Hepatocyte (in vitro differentiated cells): Measurements from ENCODE around the gene TXLNG. TPM values are rescaled to one million over a fixed set of nuclear protein-coding genes. Genes with fewer than 3 reads are reported as not detected.

ENCODE experiments used
- DNase-seq: peaks from one replicate; pipeline ENCODE4 v3.0.0-alpha.2; 2016; ENCODE audit warnings: low spot score
- H2AFZ ChIP-seq: fragments of 200-600 bp; sonication (generic); 2 replicates; pipeline ENCODE4 v1.6.0; 2016; ENCODE audit warnings: antibody characterized with exemption, mild to moderate bottlenecking
- H3K27ac ChIP-seq: fragments of 200-600 bp; sonication (generic); 2 replicates; pipeline ENCODE4 v1.5.1; 2016; ENCODE audit warnings: mild to moderate bottlenecking
- H3K27me3 ChIP-seq: fragments of 200-600 bp; sonication (generic); 2 replicates; pipeline ENCODE4 v1.6.1; 2016
- H3K36me3 ChIP-seq: fragments of 200-600 bp; sonication (generic); replicated peaks from 2 replicates; pipeline ENCODE4 v1.5.1; 2016; ENCODE audit warnings: low read depth; ENCODE audit not compliant: insufficient read depth
- H3K4me1 ChIP-seq: fragments of 200-600 bp; sonication (generic); 2 replicates; pipeline ENCODE4 v1.5.1; 2016; ENCODE audit warnings: mild to moderate bottlenecking, moderate library complexity; ENCODE audit not compliant: insufficient read depth
- H3K4me2 ChIP-seq: fragments of 200-600 bp; sonication (generic); 2 replicates; pipeline ENCODE4 v1.6.0; 2016
- H3K4me3 ChIP-seq: fragments of 200-600 bp; sonication (generic); 2 replicates; pipeline ENCODE4 v1.5.1; 2016; ENCODE audit warnings: mild to moderate bottlenecking
- H3K79me2 ChIP-seq: fragments of 200-600 bp; sonication (generic); 2 replicates; pipeline ENCODE4 v1.6.0; 2017; ENCODE audit warnings: mild to moderate bottlenecking
- H3K9me2 ChIP-seq: fragments of 200-600 bp; sonication (generic); replicated peaks from 2 replicates; pipeline ENCODE4 v1.6.0; 2017; ENCODE audit warnings: mild to moderate bottlenecking; ENCODE audit not compliant: insufficient read depth
- H3K9me3 ChIP-seq: fragments of 200-600 bp; sonication (generic); 2 replicates; pipeline ENCODE4 v1.5.1; 2016; ENCODE audit warnings: low read depth, mild to moderate bottlenecking
- H4K20me1 ChIP-seq: fragments of 200-600 bp; sonication (generic); 2 replicates; pipeline ENCODE4 v1.6.0; 2016; ENCODE audit warnings: mild to moderate bottlenecking; ENCODE audit not compliant: insufficient read depth, poor library complexity, severe bottlenecking
- EZH2 ChIP-seq: fragments of 200-600 bp; sonication (generic); IDR thresholded peaks from 2 replicates; pipeline ENCODE4 v1.6.1; 2016; ENCODE audit warnings: antibody characterized with exemption, mild to moderate bottlenecking, borderline replicate concordance
- EZH2phosphoT487 ChIP-seq: fragments of 200-600 bp; sonication (generic); IDR thresholded peaks from one replicate; pipeline ENCODE4 v1.6.1; 2018; ENCODE audit warnings: antibody characterized with exemption, mild to moderate bottlenecking, low read depth, moderate library complexity; ENCODE audit not compliant: unreplicated experiment, severe bottlenecking
- WGBS: methylation state at CpG from one replicate; pipeline ENCODE4 v1.1.6; 2016; ENCODE audit warnings: low lambda C conversion rate; ENCODE audit errors: missing lambda C conversion rate; 5-methylcytosine and 5-hydroxymethylcytosine counted together
- polyA plus RNA-seq: library from polyadenylated mRNA; unstranded; fragments of >200 nt; fragmentation: Nextera tagmentation; extraction: Ambion mirVana; gene quantifications from 2 replicates; pipeline ENCODE4 v1.2.1, GENCODE V29; 2016
- total RNA-seq: library from RNA; depleted of rRNA; stranded (reverse); fragments of >200 nt; gene quantifications from 2 replicates; pipeline ENCODE4 v1.2.3, GENCODE V29; 2014
- TF ChIP-seq, protein P1 (sequence below): fragments of 200-600 bp; sonication (generic); IDR thresholded peaks from 2 replicates; pipeline ENCODE4 v1.5.1; 2016; ENCODE audit warnings: antibody characterized with exemption, mild to moderate bottlenecking; ENCODE audit not compliant: poor library complexity

TXLNG gene
- total and polyA plus RNA-seq, 2 experiments from 2014 or later, result 9.7 to 23.4 TPM

DNA sequence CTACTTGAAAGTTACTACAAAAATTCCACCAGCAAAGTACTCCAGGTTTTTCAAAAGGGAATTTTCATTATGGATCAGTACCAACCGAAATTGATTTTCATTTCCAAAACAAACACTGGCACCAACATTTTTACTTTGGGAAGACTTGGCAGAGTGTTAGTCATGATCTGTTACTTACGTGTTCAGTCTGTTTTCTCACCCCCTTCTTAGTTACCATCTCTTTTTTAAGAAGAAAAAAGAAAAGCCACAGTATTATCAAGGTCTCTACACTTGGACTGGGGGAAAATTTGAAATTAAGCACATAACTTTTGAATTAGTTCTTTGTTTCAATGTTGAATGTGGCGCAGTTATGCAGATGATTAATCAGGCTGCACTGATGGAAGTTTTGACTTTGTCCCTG is 56.4 kb downstream of the TXLNG start:
- Histone ChIP-seq H3K4me2 (no peak overlapping the region), H3K9me2 (no peaks in the 10 kb centered on the region), H3K4me3 (no peak overlapping the region), H2AFZ (no peak overlapping the region), H3K27ac (no peak overlapping the region), H3K4me1 (no peaks in the 10 kb centered on the region), H3K36me3 (no peaks in the 10 kb centered on the region), H4K20me1 (no peaks in the 10 kb centered on the region), H3K79me2 (no peaks in the 10 kb centered on the region), H3K9me3 (no peaks in the 10 kb centered on the region), H3K27me3 (no peaks in the 10 kb centered on the region)
- TF ChIP-seq EZH2phosphoT487 (no peak), EZH2 (no peak)
- TF ChIP-seq, protein P1, sequence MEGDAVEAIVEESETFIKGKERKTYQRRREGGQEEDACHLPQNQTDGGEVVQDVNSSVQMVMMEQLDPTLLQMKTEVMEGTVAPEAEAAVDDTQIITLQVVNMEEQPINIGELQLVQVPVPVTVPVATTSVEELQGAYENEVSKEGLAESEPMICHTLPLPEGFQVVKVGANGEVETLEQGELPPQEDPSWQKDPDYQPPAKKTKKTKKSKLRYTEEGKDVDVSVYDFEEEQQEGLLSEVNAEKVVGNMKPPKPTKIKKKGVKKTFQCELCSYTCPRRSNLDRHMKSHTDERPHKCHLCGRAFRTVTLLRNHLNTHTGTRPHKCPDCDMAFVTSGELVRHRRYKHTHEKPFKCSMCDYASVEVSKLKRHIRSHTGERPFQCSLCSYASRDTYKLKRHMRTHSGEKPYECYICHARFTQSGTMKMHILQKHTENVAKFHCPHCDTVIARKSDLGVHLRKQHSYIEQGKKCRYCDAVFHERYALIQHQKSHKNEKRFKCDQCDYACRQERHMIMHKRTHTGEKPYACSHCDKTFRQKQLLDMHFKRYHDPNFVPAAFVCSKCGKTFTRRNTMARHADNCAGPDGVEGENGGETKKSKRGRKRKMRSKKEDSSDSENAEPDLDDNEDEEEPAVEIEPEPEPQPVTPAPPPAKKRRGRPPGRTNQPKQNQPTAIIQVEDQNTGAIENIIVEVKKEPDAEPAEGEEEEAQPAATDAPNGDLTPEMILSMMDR, result no peak
- no peak for DNase-seq
- WGBS, result 96% methylated on average over 3 of the region's 3 CpGs

GRCh38 chrX:16843208-16843909 is 57.1 kb downstream of the TXLNG start:
- WGBS, result 78% methylated on average over 3 of the region's 3 CpGs
- Histone ChIP-seq H3K27me3 (no peaks in the 10 kb centered on the region), H3K4me3 (no peak overlapping the region), H3K4me1 (no peaks in the 10 kb centered on the region), H3K4me2 (no peak overlapping the region), H4K20me1 (no peaks in the 10 kb centered on the region), H2AFZ (no peak overlapping the region), H3K9me3 (no peaks in the 10 kb centered on the region), H3K27ac (no peak overlapping the region), H3K79me2 (peaks cover 3% of the 10 kb centered on the region), H3K36me3 (no peaks in the 10 kb centered on the region), H3K9me2 (no peaks in the 10 kb centered on the region)
- TF ChIP-seq EZH2phosphoT487 (no peak), EZH2 (no peak)
- TF ChIP-seq, protein P1, result no peak
- DNase-seq, result no peak

- H3K9me2 ChIP-seq, result no peaks in the 10 kb centered on the region
- WGBS, result 93% methylated on average over 2 of the region's 2 CpGs
- TF ChIP-seq EZH2 (no peak), EZH2phosphoT487 (no peak)
- TF ChIP-seq, protein P1, result no peak
- no peaks in the 10 kb centered on the region for H4K20me1 ChIP-seq
- H3K9me3 ChIP-seq, result no peaks in the 10 kb centered on the region
- DNase-seq, result no peak
- no peaks in the 10 kb centered on the region for H3K36me3 ChIP-seq
- no peak overlapping the region for H3K4me3 ChIP-seq
- H3K4me1 ChIP-seq, result no peaks in the 10 kb centered on the region
- H3K79me2 ChIP-seq, result peaks cover 16% of the 10 kb centered on the region
- H3K27ac ChIP-seq, result no peak overlapping the region
- H2AFZ ChIP-seq, result no peak overlapping the region
- no peaks in the 10 kb centered on the region for H3K27me3 ChIP-seq
- no peak overlapping the region for H3K4me2 ChIP-seq
These were observed 59.4 kb downstream of the TXLNG start for GRCh38 chrX:16845686-16846085.
